ENCODE measurements around the gene RAB3IL1. TPM values are rescaled to one million over a fixed set of nuclear protein-coding genes. Genes with fewer than 3 reads are reported as not detected.

The RAB3IL1 gene
- total and polyA plus RNA-seq, 9 donors: 17.3 to 38.6 (median 35.4) TPM

GRCh38 chr11:61847914-61848581 lies 69.3 kb downstream of the RAB3IL1 start:
- Histone ChIP-seq H3K9me3 (replicated peaks; ENCODE audit: control insufficient read depth, low read depth, low read length) (no peaks in the 10 kb centered on the region), H3K27ac (ENCODE audit: low read length) (no peak overlapping the region), H3K4me3 (ENCODE audit: low read length) (no peak overlapping the region), H3K36me3 (ENCODE audit: control insufficient read depth, insufficient read depth, low read length) (peaks cover 57% of the 10 kb centered on the region), H3K4me1 (ENCODE audit: control insufficient read depth, insufficient read depth, low read length) (peaks cover 18% of the 10 kb centered on the region), H3K27me3 (ENCODE audit: control insufficient read depth, insufficient read depth, low read length) (no peaks in the 10 kb centered on the region)
- DNase-seq: no peak
- WGBS (ENCODE audit: insufficient coverage): 94% methylated on average over 14 of the region's 18 CpGs

Other genes with a start within 250 kb of the RAB3IL1 start
- gene DAGLA, start 237.2 kb downstream of the RAB3IL1 start, total RNA-seq: 2.0 TPM
- gene DAGLA, start 237.2 kb downstream of the RAB3IL1 start, polyA plus RNA-seq (ENCODE audit: insufficient read depth in 1 of 8, insufficient read length in 8 of 8, low replicate concordance in 1 of 8): 1 to 10 TPM; 4.3 to 6.4 (median 5.0) TPM
- gene MYRF, start 164.9 kb downstream of the RAB3IL1 start, total RNA-seq: 0.49 TPM
- gene MYRF, start 164.9 kb downstream of the RAB3IL1 start, polyA plus RNA-seq (ENCODE audit: insufficient read depth in 1 of 8, insufficient read length in 8 of 8, low replicate concordance in 1 of 8): 1 to 10 TPM; 1.2 to 3.3 (median 1.5) TPM
- gene TMEM258, start 125.0 kb downstream of the RAB3IL1 start, total RNA-seq: 152 TPM
- 100 to 1,000 TPM; 124 to 196 (median 137) TPM for gene TMEM258, start 125.0 kb downstream of the RAB3IL1 start, polyA plus RNA-seq (ENCODE audit: insufficient read depth in 1 of 8, insufficient read length in 8 of 8, low replicate concordance in 1 of 8)
- 14.7 TPM for gene FEN1, start 124.7 kb downstream of the RAB3IL1 start, total RNA-seq
- 10 to 100 TPM; 14.8 to 21.3 (median 19.6) TPM for gene FEN1, start 124.7 kb downstream of the RAB3IL1 start, polyA plus RNA-seq (ENCODE audit: insufficient read depth in 1 of 8, insufficient read length in 8 of 8, low replicate concordance in 1 of 8)
- gene FADS1, start 100.6 kb downstream of the RAB3IL1 start, total RNA-seq: 18.8 TPM
- 10 to 100 TPM; 17.5 to 33.4 (median 21.2) TPM for gene FADS1, start 100.6 kb downstream of the RAB3IL1 start, polyA plus RNA-seq (ENCODE audit: insufficient read depth in 1 of 8, insufficient read length in 8 of 8, low replicate concordance in 1 of 8)
- gene FADS2, start 89.3 kb downstream of the RAB3IL1 start, total RNA-seq: 46.1 TPM
- gene FADS2, start 89.3 kb downstream of the RAB3IL1 start, polyA plus RNA-seq (ENCODE audit: insufficient read depth in 1 of 8, insufficient read length in 8 of 8, low replicate concordance in 1 of 8): 100 to 1,000 TPM in 4 of 8 donors, 10 to 100 TPM in 4; 70.3 to 130 (median 96.1) TPM
- 32.0 TPM for gene FADS3, start 26.0 kb downstream of the RAB3IL1 start, total RNA-seq
- 10 to 100 TPM; 30.5 to 43.7 (median 39.6) TPM for gene FADS3, start 26.0 kb downstream of the RAB3IL1 start, polyA plus RNA-seq (ENCODE audit: insufficient read depth in 1 of 8, insufficient read length in 8 of 8, low replicate concordance in 1 of 8)
- 1.6 TPM for gene BEST1, start 32.8 kb upstream of the RAB3IL1 start, total RNA-seq
- 1 to 10 TPM; 3.2 to 4.2 (median 3.9) TPM for gene BEST1, start 32.8 kb upstream of the RAB3IL1 start, polyA plus RNA-seq (ENCODE audit: insufficient read depth in 1 of 8, insufficient read length in 8 of 8, low replicate concordance in 1 of 8)
- gene FTH1, start 50.1 kb upstream of the RAB3IL1 start, total RNA-seq: 445 TPM
- 1,000 to 10,000 TPM; 1,255 to 1,613 (median 1,403) TPM for gene FTH1, start 50.1 kb upstream of the RAB3IL1 start, polyA plus RNA-seq (ENCODE audit: insufficient read depth in 1 of 8, insufficient read length in 8 of 8, low replicate concordance in 1 of 8)
- 11.9 TPM for gene INCENP, start 206.4 kb upstream of the RAB3IL1 start, total RNA-seq
- gene INCENP, start 206.4 kb upstream of the RAB3IL1 start, polyA plus RNA-seq (ENCODE audit: insufficient read depth in 1 of 8, insufficient read length in 8 of 8, low replicate concordance in 1 of 8): 10 to 100 TPM; 15.8 to 27.5 (median 19.9) TPM